GM10266 (cell line): Measurements from ENCODE around the gene ABCC1.

Experiments used
- DNase-seq: peaks from one replicate; pipeline ENCODE4 v3.0.0; 2012; ENCODE audit errors: extremely low spot score
- TF ChIP-seq, protein P1 (sequence below): IDR thresholded peaks from 2 replicates; pipeline ENCODE4 v1.5.1; 2012; ENCODE audit warnings: mild to moderate bottlenecking, low read depth; ENCODE audit not compliant: control insufficient read depth, insufficient read depth; ENCODE audit errors: missing control alignments

ABCC1 gene

DNA sequence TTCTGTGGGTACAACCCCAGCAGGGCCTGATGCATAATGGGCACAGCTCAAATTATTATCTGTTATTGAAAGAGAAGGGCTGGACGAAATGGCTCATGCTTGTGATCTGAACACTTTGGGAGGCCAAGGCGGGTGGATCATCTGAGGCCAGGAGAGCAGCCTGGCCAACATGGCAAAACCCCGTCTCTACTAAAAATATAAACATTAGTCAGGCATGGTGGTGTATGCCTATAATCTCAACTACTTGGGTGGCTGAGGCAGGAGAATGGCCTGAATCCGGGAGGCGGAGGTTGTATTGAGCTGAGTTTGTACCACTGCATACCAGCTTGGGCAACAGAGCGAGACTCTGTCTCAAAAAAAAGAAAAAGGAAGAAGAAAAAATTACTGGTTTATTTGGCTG is 100.7 kb downstream of the ABCC1 start:
- DNase-seq: no peak

DNA sequence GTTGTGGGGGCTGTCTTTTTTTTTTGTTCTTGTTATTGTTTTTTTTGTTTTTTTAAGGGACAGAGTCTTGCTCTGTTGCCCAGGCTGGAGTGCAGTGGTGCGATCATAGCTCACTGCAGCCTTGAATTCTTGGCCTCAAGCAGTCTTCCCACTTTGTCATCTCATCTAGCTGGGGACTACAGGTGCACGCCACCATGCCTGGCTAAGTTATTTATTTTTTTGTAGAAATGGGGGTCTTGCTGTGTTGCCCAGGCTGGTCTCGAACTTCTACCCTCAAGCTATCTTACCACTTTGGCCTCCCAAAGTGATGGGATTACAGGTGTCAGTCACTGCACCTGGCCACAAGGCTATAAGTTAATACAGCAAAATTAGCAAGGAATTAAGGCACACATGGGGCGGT is 101.7 kb downstream of the ABCC1 start:
- DNase-seq: no peak
- TF ChIP-seq, protein P1, sequence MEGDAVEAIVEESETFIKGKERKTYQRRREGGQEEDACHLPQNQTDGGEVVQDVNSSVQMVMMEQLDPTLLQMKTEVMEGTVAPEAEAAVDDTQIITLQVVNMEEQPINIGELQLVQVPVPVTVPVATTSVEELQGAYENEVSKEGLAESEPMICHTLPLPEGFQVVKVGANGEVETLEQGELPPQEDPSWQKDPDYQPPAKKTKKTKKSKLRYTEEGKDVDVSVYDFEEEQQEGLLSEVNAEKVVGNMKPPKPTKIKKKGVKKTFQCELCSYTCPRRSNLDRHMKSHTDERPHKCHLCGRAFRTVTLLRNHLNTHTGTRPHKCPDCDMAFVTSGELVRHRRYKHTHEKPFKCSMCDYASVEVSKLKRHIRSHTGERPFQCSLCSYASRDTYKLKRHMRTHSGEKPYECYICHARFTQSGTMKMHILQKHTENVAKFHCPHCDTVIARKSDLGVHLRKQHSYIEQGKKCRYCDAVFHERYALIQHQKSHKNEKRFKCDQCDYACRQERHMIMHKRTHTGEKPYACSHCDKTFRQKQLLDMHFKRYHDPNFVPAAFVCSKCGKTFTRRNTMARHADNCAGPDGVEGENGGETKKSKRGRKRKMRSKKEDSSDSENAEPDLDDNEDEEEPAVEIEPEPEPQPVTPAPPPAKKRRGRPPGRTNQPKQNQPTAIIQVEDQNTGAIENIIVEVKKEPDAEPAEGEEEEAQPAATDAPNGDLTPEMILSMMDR: no peak

More for the DNA sequence above, 100.7 kb downstream of the ABCC1 start:
- TF ChIP-seq, protein P1: no peak

DNA sequence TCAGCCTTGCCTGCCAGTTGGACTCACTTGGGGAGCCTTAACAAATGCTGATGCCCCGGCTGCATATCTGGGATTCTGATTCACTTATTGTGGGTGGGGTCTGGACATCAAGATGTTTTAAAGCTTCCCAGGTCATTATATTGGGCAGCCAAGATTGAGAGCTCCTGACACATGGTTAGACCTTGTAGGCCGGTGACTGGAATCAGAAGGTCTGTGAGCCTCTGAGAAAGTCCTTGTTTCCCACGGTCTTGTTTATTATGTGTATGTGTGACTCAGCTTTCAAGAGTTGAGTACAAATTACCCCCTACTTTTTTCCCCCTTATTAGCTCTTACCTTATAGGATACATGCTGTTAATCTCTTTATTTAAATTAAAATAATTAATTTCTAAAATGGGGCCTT is 103.5 kb downstream of the ABCC1 start:
- no peak for DNase-seq
- TF ChIP-seq, protein P1: no peak

DNA sequence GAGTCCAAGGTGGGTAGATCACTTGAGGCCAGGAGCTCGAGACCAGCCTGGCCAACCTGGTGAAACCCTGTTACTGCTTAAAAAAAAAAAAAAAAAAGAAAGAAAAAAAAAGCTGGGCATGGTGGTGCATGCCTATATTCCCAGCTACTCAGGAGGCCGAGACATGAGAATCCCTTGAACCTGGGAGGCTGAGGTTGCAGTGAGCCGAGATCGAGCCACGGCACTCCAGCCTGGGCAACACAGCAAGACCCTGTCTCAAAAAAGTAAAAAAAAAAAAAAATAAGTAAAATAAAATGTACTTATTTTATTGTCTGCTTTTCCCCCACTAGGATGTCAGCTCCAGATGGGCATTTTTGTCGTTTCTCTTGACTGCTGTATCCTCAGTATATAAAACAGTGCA is 107.7 kb downstream of the ABCC1 start:
- no peak for DNase-seq
- TF ChIP-seq, protein P1: no peak

DNA sequence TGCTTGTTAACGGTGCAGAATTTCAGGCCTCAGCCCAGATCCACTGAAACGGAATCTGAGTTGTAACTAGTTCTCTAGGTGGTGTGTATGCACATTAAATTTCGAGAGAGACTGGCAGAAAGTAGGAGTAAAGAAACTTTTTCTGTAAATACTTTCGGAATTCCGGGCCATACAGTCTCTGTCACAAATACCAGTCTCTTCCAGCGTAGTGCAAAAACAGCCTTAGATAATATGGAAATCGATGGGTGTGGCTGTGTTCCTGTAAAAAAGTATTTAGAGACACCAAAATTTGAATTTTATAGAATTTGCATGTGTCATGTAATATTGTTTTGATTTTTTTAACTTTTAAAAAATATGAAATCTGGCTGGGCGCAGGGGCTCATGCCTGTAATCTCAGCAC is 109.7 kb downstream of the ABCC1 start:
- DNase-seq: no peak

DNA sequence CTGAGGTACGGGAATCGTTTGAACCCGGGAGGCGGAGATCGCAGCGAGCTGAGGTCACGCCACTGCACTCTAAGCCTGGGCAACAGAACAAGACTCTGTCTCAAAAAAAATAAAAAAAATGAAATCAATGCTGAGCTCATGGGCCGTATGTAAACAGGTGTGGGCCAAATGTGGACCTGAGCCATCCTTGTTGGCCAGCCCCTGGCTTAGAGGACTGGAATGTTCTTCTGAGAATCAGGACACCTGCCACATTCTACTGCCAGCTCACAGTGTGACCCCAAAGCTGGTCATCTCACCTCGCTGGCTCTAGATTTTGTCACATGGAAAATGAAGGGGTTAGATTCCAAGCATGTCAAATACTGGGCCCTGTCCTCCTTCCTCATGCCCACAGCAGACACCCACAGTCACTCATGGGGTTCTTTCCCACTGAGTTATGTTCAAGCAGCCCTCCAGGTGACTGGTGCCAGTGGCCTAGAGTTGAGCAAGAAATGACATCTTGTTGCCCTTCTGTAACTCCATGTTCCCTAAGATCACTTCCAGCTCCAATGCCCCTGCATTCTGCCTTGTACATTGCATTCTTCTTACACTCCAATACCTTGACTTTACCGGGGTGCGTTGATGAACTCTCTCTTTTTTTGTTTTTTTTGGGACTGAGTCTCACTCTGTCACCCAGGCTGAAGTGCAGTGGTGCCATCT is 110.6 kb downstream of the ABCC1 start:
- TF ChIP-seq, protein P1: no peak
- no peak for DNase-seq

More for the DNA sequence above, 109.7 kb downstream of the ABCC1 start:
- TF ChIP-seq, protein P1: no peak
